ENCODE measurements around the gene THSD7A.

The THSD7A gene

DNA sequence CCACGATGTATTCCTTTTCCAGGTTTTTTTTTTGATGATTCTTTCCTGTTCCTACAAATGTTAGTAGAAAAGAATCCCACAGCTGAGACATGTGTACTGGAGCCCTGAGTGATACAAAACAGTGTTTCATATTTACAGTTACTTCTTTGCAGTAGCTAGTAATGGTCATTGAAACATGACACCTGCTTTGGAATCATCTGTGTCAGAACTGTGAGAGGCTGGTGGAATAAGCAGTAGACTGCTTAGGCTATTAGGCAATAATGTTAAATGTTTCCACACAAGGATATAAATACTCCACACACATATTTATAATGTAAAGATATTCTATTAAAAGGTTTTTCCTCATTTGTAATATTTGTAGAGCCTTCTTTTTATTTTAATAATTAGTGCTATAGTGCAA, 394.0 kb downstream of the THSD7A start:
- no peak for TF ChIP-seq FOXP2 (optimal IDR thresholded peaks at IDR 0.05; ENCODE audit: control extremely low read depth, extremely low read length, insufficient read depth)
- TF ChIP-seq POLR2AphosphoS5 (IDR thresholded peaks at IDR 0.05; ENCODE audit: borderline replicate concordance, low read depth, low read length), result no peak
- TF ChIP-seq EZH2 (IDR thresholded peaks at IDR 0.05), result no peak
- no peak for DNase-seq (ENCODE audit: low read depth, low spot score)
- no peak overlapping the region for H3K9ac ChIP-seq (ENCODE audit: insufficient read length)
- no peaks in the 10 kb centered on the region for H3K36me3 ChIP-seq (ENCODE audit: insufficient read depth, low read length)
- no peak overlapping the region for H3K4me3 ChIP-seq
- no peaks in the 10 kb centered on the region; the same call in 1 of the 2 replicates for H3K9me3 ChIP-seq (ENCODE audit: low read depth, low read length)
- H3K27ac ChIP-seq, result no peak overlapping the region

DNA sequence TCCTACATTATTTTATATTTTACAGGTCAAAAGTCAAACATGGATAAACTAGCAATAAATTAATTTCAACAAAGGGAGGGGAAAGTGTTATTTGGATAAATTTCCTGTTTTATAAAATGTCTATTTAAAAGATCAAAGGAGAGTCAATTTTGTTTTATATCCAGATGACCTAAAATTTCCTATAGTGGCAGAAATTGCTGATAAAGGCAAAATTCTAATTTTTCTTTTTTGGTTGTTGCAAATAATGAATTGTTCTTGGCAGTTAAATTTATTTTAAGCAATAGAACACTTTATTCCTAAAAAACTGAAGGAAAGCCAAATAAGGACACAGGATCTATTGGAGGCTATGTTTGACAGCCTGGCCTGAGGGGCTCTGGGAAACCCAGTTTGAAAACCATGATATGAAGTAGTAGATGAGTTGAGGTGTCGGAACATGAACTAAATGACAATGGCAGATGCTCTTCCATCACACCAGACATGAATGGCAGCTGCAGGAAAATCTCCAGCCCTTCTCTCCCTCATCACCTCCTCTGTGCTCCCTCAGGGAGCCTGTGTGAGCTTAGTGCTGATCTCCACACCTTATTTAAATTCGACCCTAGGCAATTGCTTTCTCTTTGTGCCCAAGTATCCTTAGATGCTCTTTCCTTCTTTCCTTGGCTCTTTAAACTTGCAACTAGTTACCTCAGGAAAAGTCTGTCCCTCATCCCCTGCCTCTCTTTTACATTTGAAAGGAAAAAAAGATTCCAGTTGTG, 395.0 kb downstream of the THSD7A start:
- TF ChIP-seq POLR2AphosphoS5 (IDR thresholded peaks at IDR 0.05; ENCODE audit: borderline replicate concordance, low read depth, low read length) (no peak), EZH2 (IDR thresholded peaks at IDR 0.05) (no peak), FOXP2 (optimal IDR thresholded peaks at IDR 0.05; ENCODE audit: control extremely low read depth, extremely low read length, insufficient read depth) (no peak)
- Histone ChIP-seq H3K27ac (no peak overlapping the region), H3K9ac (ENCODE audit: insufficient read length) (no peak overlapping the region), H3K9me3 (ENCODE audit: low read depth, low read length) (no peaks in the 10 kb centered on the region; the same call in 1 of the 2 replicates), H3K36me3 (ENCODE audit: insufficient read depth, low read length) (no peaks in the 10 kb centered on the region), H3K4me3 (no peak overlapping the region)
- no peak for DNase-seq (ENCODE audit: low read depth, low spot score)

DNA sequence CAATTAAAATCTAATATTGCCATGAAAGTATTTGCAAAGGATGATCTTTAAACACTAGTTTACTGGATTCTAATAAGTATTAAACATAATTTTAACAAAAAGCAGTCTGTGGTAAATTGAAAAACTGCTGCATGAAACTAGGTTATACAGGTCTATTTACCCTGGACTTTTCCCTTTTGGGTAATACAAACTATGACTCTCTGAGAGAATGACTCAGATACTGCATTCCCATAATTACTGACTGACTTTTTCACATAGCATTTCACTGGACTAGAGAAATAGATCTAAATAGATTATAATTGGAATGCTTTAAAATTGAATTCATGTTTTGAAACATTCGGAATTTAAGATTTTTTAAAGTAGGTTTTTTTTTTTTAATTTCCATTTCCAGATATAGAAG, 395.7 kb downstream of the THSD7A start:
- H3K9me3 ChIP-seq (ENCODE audit: low read depth, low read length), result no peaks in the 10 kb centered on the region; the same call in 1 of the 2 replicates
- no peak for TF ChIP-seq FOXP2 (optimal IDR thresholded peaks at IDR 0.05; ENCODE audit: control extremely low read depth, extremely low read length, insufficient read depth)
- no peaks in the 10 kb centered on the region for H3K36me3 ChIP-seq (ENCODE audit: insufficient read depth, low read length)
- H3K9ac ChIP-seq (ENCODE audit: insufficient read length), result no peak overlapping the region
- DNase-seq (ENCODE audit: low read depth, low spot score), result no peak
- no peak overlapping the region for H3K27ac ChIP-seq
- no peak overlapping the region for H3K4me3 ChIP-seq

DNA sequence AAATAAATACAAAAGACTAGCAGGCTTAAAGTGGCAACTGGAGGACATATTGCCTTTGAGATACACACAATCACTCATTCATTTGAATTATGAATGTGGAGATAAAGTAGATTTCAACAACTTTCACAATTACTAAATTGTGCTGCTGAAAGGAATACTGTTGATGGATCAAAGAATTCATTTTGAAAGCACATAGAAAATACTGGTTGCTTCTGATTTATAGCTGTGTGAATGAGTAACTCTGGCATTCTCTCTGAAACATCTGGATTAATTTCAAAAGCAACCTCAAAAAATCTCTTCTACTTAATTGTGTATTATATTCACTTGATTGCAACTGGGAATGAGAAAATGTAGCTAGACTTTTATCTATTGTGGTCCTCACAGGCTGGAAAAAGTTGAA, 397.6 kb downstream of the THSD7A start:
- no peak for DNase-seq (ENCODE audit: low read depth, low spot score)
- Histone ChIP-seq H3K9ac (ENCODE audit: insufficient read length) (no peak overlapping the region), H3K9me3 (ENCODE audit: low read depth, low read length) (no peaks in the 10 kb centered on the region; the same call in 1 of the 2 replicates), H3K4me3 (no peak overlapping the region), H3K27ac (no peak overlapping the region), H3K36me3 (ENCODE audit: insufficient read depth, low read length) (no peaks in the 10 kb centered on the region)
- no peak for TF ChIP-seq FOXP2 (optimal IDR thresholded peaks at IDR 0.05; ENCODE audit: control extremely low read depth, extremely low read length, insufficient read depth)

DNA sequence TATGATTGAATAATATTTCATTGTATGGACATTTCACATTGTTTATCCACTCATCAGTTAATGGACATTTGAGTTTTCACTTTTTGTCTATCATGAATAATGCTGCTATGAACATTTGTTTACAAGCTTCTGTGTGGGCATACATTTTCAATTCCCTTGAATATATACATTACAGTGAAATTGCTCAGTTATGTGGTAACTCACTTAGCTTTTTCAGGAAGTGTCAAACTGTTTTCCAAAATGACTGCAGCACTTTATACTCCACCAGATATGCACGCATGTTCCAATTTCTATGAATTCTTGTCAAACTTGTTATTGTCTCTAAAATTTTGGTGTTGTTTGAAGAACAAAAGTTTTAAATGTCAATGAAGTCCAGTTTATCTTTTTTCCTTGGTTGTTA, 401.2 kb downstream of the THSD7A start:
- Histone ChIP-seq H3K9me3 (ENCODE audit: low read depth, low read length) (no peaks in the 10 kb centered on the region), H3K9ac (ENCODE audit: insufficient read length) (no peak overlapping the region), H3K36me3 (ENCODE audit: insufficient read depth, low read length) (no peaks in the 10 kb centered on the region), H3K27ac (no peak overlapping the region), H3K4me3 (no peak overlapping the region)
- TF ChIP-seq EZH2 (IDR thresholded peaks at IDR 0.05) (no peak), FOXP2 (optimal IDR thresholded peaks at IDR 0.05; ENCODE audit: control extremely low read depth, extremely low read length, insufficient read depth) (no peak), POLR2AphosphoS5 (IDR thresholded peaks at IDR 0.05; ENCODE audit: borderline replicate concordance, low read depth, low read length) (no peak)
- DNase-seq (ENCODE audit: low read depth, low spot score), result no peak

DNA sequence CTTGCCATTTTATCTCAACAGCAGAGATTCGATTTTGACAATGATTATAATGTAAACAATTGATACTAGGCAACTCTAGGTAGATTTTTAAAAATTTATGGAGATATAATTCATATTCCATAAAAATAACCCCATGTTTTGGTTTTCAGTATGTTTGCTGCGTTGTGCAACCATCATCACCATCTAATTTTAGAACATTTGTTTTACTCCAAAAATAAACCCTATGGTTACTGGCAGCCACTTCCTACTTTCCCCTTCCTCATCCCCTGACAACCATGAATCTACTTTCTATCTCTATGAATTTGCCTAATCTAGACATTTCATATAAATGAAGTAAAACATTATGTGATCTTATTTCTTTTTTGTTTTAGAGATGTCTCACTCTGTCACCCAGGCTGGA, 401.9 kb downstream of the THSD7A start:
- DNase-seq (ENCODE audit: low read depth, low spot score), result no peak
- Histone ChIP-seq H3K9ac (ENCODE audit: insufficient read length) (no peak overlapping the region), H3K9me3 (ENCODE audit: low read depth, low read length) (no peaks in the 10 kb centered on the region), H3K36me3 (ENCODE audit: insufficient read depth, low read length) (no peaks in the 10 kb centered on the region), H3K4me3 (no peak overlapping the region), H3K27ac (no peak overlapping the region)
- TF ChIP-seq FOXP2 (optimal IDR thresholded peaks at IDR 0.05; ENCODE audit: control extremely low read depth, extremely low read length, insufficient read depth) (no peak), POLR2AphosphoS5 (IDR thresholded peaks at IDR 0.05; ENCODE audit: borderline replicate concordance, low read depth, low read length) (no peak), EZH2 (IDR thresholded peaks at IDR 0.05) (no peak)

DNA sequence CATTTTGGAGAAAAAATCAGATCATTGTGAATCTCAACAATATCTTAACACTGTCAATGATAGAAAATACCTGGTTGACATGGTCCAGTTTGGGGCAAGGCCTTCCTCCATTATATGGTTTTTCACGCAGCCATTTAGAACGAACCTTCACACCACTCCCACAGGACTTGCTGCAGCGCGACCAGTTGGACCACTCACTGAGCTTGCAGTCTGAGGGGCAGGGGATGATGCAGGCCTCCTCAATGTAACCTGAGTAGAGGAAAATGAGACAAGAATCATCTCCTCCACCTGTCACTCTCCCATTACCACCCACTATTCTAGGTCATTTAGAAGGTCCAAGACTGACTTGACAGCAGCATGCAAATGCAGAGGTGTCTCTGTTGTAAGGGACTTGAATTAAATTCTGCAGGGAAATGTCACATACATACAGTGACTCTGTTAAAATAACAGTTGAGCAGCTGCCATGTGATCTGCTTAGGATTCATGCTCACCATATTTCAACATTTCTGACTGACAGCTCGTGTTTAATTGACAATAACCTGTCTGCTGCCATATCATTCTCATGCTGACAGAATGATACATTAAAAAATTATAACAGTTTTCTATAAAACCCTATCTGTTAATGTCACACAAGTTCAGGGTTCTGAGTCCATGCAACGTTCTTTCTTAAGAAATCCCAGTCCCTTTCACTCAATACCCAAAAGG, 403.0 kb downstream of the THSD7A start:
- H3K9me3 ChIP-seq (ENCODE audit: low read depth, low read length), result no peaks in the 10 kb centered on the region
- DNase-seq (ENCODE audit: low read depth, low spot score), result no peak
- H3K27ac ChIP-seq, result no peak overlapping the region
- no peaks in the 10 kb centered on the region for H3K36me3 ChIP-seq (ENCODE audit: insufficient read depth, low read length)
- TF ChIP-seq POLR2AphosphoS5 (IDR thresholded peaks at IDR 0.05; ENCODE audit: borderline replicate concordance, low read depth, low read length) (no peak), FOXP2 (optimal IDR thresholded peaks at IDR 0.05; ENCODE audit: control extremely low read depth, extremely low read length, insufficient read depth) (no peak), EZH2 (IDR thresholded peaks at IDR 0.05) (no peak)
- no peak overlapping the region for H3K9ac ChIP-seq (ENCODE audit: insufficient read length)
- no peak overlapping the region for H3K4me3 ChIP-seq

DNA sequence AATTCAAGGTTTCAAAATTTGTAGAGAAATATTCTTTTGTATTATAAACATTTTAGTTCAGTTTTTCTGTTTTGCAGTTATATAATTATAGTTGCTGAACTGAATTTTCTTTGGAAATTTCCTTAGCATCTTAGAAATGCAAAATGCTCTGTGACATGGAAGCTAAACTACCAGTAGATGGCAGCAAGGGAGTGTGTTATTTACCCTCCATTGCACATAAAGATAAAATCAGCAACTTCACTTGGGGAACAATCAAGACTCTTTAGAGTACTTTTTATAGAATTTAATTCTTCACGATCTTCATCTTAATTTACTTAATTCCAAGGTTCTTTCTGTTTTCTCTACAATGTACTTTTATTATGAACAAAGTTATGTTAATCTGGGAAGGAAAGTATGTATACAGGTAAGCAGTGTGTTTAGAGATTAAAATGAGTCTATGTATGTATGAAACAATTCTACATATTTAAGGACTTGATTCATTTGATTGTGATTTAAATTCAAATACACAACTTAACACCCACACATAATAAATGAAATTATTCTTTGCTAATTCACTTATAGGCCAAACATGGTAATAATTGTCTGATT, 404.2 kb downstream of the THSD7A start:
- Histone ChIP-seq H3K4me3 (no peak overlapping the region), H3K36me3 (ENCODE audit: insufficient read depth, low read length) (no peaks in the 10 kb centered on the region), H3K9me3 (ENCODE audit: low read depth, low read length) (no peaks in the 10 kb centered on the region), H3K9ac (ENCODE audit: insufficient read length) (no peak overlapping the region), H3K27ac (no peak overlapping the region)
- DNase-seq (ENCODE audit: low read depth, low spot score), result peak; percentile 66
- TF ChIP-seq FOXP2 (optimal IDR thresholded peaks at IDR 0.05; ENCODE audit: control extremely low read depth, extremely low read length, insufficient read depth) (no peak), EZH2 (IDR thresholded peaks at IDR 0.05) (no peak), POLR2AphosphoS5 (IDR thresholded peaks at IDR 0.05; ENCODE audit: borderline replicate concordance, low read depth, low read length) (no peak)

Data from SK-N-MC (cell line).